Karpas-422 (cell line): ENCODE results near the gene INPP5D. TPM values are rescaled to one million over a fixed set of nuclear protein-coding genes. Genes with fewer than 3 reads are reported as not detected.

Experiments used
- DNase-seq: peaks from one replicate; pipeline ENCODE4 v3.0.0-alpha.2; 2015
- H2AFZ ChIP-seq: fragments of 200-600 bp; sonication (generic); 2 replicates; pipeline ENCODE4 v1.6.1; 2014; ENCODE audit warnings: antibody characterized with exemption, low read length, mixed read lengths
- H3K27ac ChIP-seq: fragments of 200-600 bp; sonication (generic); 2 replicates; pipeline ENCODE4 v1.5.1; 2014; ENCODE audit warnings: mild to moderate bottlenecking, low read length, moderate library complexity
- H3K27me3 ChIP-seq: fragments of 200-600 bp; sonication (generic); 2 replicates; pipeline ENCODE4 v1.6.1; 2014; ENCODE audit warnings: low read length, mixed read lengths
- H3K36me3 ChIP-seq: fragments of 200-600 bp; sonication (generic); 2 replicates; pipeline ENCODE4 v1.6.1; 2014; ENCODE audit warnings: low read length, mixed read lengths; ENCODE audit not compliant: insufficient read depth
- H3K4me1 ChIP-seq: fragments of 200-600 bp; sonication (generic); 2 replicates; pipeline ENCODE4 v1.6.1; 2014; ENCODE audit warnings: mild to moderate bottlenecking, low read length, mixed read lengths
- H3K4me2 ChIP-seq: fragments of 200-600 bp; sonication (generic); 2 replicates; pipeline ENCODE4 v1.6.1; 2014; ENCODE audit warnings: low read length, low read depth, mild to moderate bottlenecking; ENCODE audit not compliant: poor library complexity, severe bottlenecking
- H3K4me3 ChIP-seq: fragments of 200-600 bp; sonication (generic); 2 replicates; pipeline ENCODE4 v1.5.1; 2014; ENCODE audit warnings: mild to moderate bottlenecking, antibody characterized with exemption, low read length, mixed read lengths
- H3K79me2 ChIP-seq: fragments of 200-600 bp; sonication (generic); 2 replicates; pipeline ENCODE4 v1.6.1; 2014; ENCODE audit warnings: mild to moderate bottlenecking, low read length, mixed read lengths
- H3K9ac ChIP-seq: fragments of 200-600 bp; sonication (generic); 2 replicates; pipeline ENCODE4 v1.6.0; 2014; ENCODE audit warnings: low read length
- H3K9me2 ChIP-seq: fragments of 200-600 bp; sonication (generic), shearing (Covaris generic); replicated peaks from 2 replicates; pipeline ENCODE4 v1.6.0; 2014; ENCODE audit warnings: mild to moderate bottlenecking, low read length, moderate library complexity; ENCODE audit not compliant: insufficient read depth
- H3K9me3 ChIP-seq: fragments of 300-700, 200-600 bp; sonication (generic); 2 replicates; pipeline ENCODE4 v1.6.1; 2014; ENCODE audit warnings: low read length, mixed read lengths
- H4K20me1 ChIP-seq: fragments of 200-600 bp; sonication (generic); 2 replicates; pipeline ENCODE4 v1.6.1; 2014; ENCODE audit warnings: mild to moderate bottlenecking, antibody characterized with exemption, low read length, low read depth; ENCODE audit not compliant: insufficient read depth
- total RNA-seq: library from RNA; depleted of rRNA; stranded (reverse); fragments of >200 nt; shearing (Covaris generic); gene quantifications from 2 replicates; pipeline ENCODE4 v1.2.3, GENCODE V29; 2014; ENCODE audit warnings: low replicate concordance

Gene INPP5D
- total RNA-seq, 1 experiment from 2014 or later = 145 TPM

GRCh38 chr2:233079953-233080835 lies 20.1 kb downstream of the INPP5D start:
- Histone ChIP-seq H2AFZ (no peak overlapping the region), H4K20me1 (peaks cover 3% of the 10 kb centered on the region; the same call in 1 of the 2 replicates), H3K36me3 (peaks cover 20% of the 10 kb centered on the region), H3K27ac (peak overlapping the region; percentile 100), H3K27me3 (no peaks in the 10 kb centered on the region), H3K4me3 (no peak overlapping the region), H3K9ac (peak overlapping the region; percentile 71), H3K9me3 (no peaks in the 10 kb centered on the region), H3K79me2 (peaks cover 51% of the 10 kb centered on the region), H3K9me2 (no peaks in the 10 kb centered on the region), H3K4me1 (peaks cover 97% of the 10 kb centered on the region), H3K4me2 (peak overlapping the region; percentile 97)
- DNase-seq = peak; percentile 63

GRCh38 chr2:233080836-233081229 lies 20.7 kb downstream of the INPP5D start:
- Histone ChIP-seq H3K36me3 (peaks cover 20% of the 10 kb centered on the region), H3K79me2 (peaks cover 57% of the 10 kb centered on the region), H3K27ac (peak overlapping the region; percentile 100), H3K9me3 (no peaks in the 10 kb centered on the region), H3K9me2 (no peaks in the 10 kb centered on the region), H3K27me3 (no peaks in the 10 kb centered on the region), H4K20me1 (no peaks in the 10 kb centered on the region), H3K4me1 (peaks cover 97% of the 10 kb centered on the region), H3K4me2 (peak overlapping the region; percentile 97), H3K9ac (peak overlapping the region; percentile 71), H3K4me3 (no peak overlapping the region), H2AFZ (no peak overlapping the region)
- DNase-seq = no peak

- Histone ChIP-seq H3K9ac (peak overlapping the region; percentile 71), H3K36me3 (peaks cover 20% of the 10 kb centered on the region), H3K4me3 (no peak overlapping the region), H3K9me2 (no peaks in the 10 kb centered on the region), H3K27me3 (no peaks in the 10 kb centered on the region), H3K9me3 (no peaks in the 10 kb centered on the region), H3K79me2 (peaks cover 55% of the 10 kb centered on the region), H3K4me1 (peaks cover 97% of the 10 kb centered on the region), H3K4me2 (peak overlapping the region; percentile 97), H3K27ac (peak overlapping the region; percentile 100), H4K20me1 (no peaks in the 10 kb centered on the region), H2AFZ (no peak overlapping the region)
- DNase-seq = no peak
Measured at GRCh38 chr2:233081232-233081730, 21.1 kb downstream of the INPP5D start.

- Histone ChIP-seq H3K4me3 (peak overlapping the region; percentile 49; the same call in 1 of the 2 replicates), H3K9me3 (no peaks in the 10 kb centered on the region), H3K27me3 (no peaks in the 10 kb centered on the region), H3K9ac (peak overlapping the region; percentile 71), H2AFZ (no peak overlapping the region), H4K20me1 (no peaks in the 10 kb centered on the region), H3K27ac (peak overlapping the region; percentile 100), H3K4me2 (peak overlapping the region; percentile 97), H3K4me1 (peaks cover 97% of the 10 kb centered on the region), H3K9me2 (no peaks in the 10 kb centered on the region), H3K79me2 (peaks cover 51% of the 10 kb centered on the region), H3K36me3 (peaks cover 20% of the 10 kb centered on the region)
- peak; percentile 51 for DNase-seq
Measured at GRCh38 chr2:233081731-233082221, 21.6 kb downstream of the INPP5D start.

GRCh38 chr2:233082222-233082930 lies 22.2 kb downstream of the INPP5D start:
- DNase-seq = peak; percentile 83
- Histone ChIP-seq H2AFZ (no peak overlapping the region), H3K9me3 (no peaks in the 10 kb centered on the region), H4K20me1 (no peaks in the 10 kb centered on the region), H3K27ac (peak overlapping the region; percentile 100), H3K9ac (peak overlapping the region; percentile 71), H3K27me3 (no peaks in the 10 kb centered on the region), H3K79me2 (peaks cover 48% of the 10 kb centered on the region), H3K9me2 (no peaks in the 10 kb centered on the region), H3K4me2 (peak overlapping the region; percentile 97), H3K4me1 (peaks cover 97% of the 10 kb centered on the region), H3K4me3 (peak overlapping the region; percentile 49; the same call in 1 of the 2 replicates), H3K36me3 (peaks cover 20% of the 10 kb centered on the region)

- peak overlapping the region; percentile 100 for H3K27ac ChIP-seq
- peak overlapping the region; percentile 49 for H3K4me3 ChIP-seq
- no peak overlapping the region for H2AFZ ChIP-seq
- no peaks in the 10 kb centered on the region for H4K20me1 ChIP-seq
- H3K4me2 ChIP-seq = peak overlapping the region; percentile 97
- H3K27me3 ChIP-seq = no peaks in the 10 kb centered on the region
- H3K9ac ChIP-seq = peak overlapping the region; percentile 71
- peaks cover 24% of the 10 kb centered on the region for H3K36me3 ChIP-seq
- H3K9me3 ChIP-seq = no peaks in the 10 kb centered on the region
- no peaks in the 10 kb centered on the region for H3K9me2 ChIP-seq
- DNase-seq = no peak
- peaks cover 97% of the 10 kb centered on the region for H3K4me1 ChIP-seq
- peaks cover 51% of the 10 kb centered on the region for H3K79me2 ChIP-seq
Measured at GRCh38 chr2:233082931-233083755, 23.0 kb downstream of the INPP5D start.

GRCh38 chr2:233083782-233084181 lies 23.6 kb downstream of the INPP5D start:
- H3K36me3 ChIP-seq = peaks cover 30% of the 10 kb centered on the region
- peaks cover 99% of the 10 kb centered on the region for H3K4me1 ChIP-seq
- no peaks in the 10 kb centered on the region for H3K27me3 ChIP-seq
- peak overlapping the region; percentile 97 for H3K4me2 ChIP-seq
- H3K27ac ChIP-seq = peak overlapping the region; percentile 100
- H3K79me2 ChIP-seq = peaks cover 54% of the 10 kb centered on the region
- H3K9me3 ChIP-seq = no peaks in the 10 kb centered on the region
- no peaks in the 10 kb centered on the region for H3K9me2 ChIP-seq
- no peak for DNase-seq
- H4K20me1 ChIP-seq = no peaks in the 10 kb centered on the region
- H3K9ac ChIP-seq = peak overlapping the region; percentile 71
- peak overlapping the region; percentile 49 for H3K4me3 ChIP-seq
- no peak overlapping the region for H2AFZ ChIP-seq
